CD4-positive, alpha-beta T cell treated with Interferon gamma for 1 hour (primary cell): Measurements from ENCODE around the gene SCYGR5.

ENCODE experiments used
- DNase-seq: peaks from one replicate; pipeline ENCODE4 v3.0.0-alpha.2; 2020

Gene SCYGR5

GRCh38 chr2:227674485-227674884 is 7.9 kb downstream of the SCYGR5 start:
- DNase-seq, result no peak

- no peak for DNase-seq
Observed at GRCh38 chr2:227677928-227678327, 11.3 kb downstream of the SCYGR5 start.

- DNase-seq, result no peak
Observed at GRCh38 chr2:227684258-227684657, 17.7 kb downstream of the SCYGR5 start.

- no peak for DNase-seq
Observed at GRCh38 chr2:227687189-227687588, 20.6 kb downstream of the SCYGR5 start.

DNA sequence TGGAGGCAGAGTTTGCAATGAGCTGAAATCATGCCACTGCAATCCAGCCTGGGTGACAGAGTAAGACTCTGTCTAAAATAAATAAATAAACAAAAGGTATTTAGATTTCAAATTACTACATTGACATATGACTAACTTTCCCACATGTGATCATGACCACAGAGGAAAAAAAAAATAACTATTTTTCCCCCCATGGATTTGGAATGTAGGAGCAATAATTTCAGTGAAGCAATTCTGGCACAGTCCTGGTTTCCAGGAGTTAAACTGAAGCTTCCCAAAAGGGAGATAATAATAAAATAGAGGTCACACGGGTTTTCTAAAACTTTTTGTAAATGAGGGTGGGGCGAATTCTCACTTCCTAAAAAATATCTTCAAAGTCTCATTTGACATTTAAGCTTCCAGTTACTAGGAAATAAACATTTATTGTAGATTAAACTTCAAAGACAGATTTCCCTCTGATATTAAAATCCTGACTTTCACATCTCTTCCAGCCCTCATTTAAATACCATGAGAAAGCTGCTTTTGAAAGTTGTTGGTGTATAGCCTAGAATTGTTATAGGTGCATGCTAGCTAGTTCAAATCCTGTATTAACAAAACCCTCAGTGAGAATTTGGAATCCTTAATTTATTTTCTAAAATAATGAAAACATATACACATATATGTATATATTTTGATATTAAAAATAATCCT is 30.5 kb downstream of the SCYGR5 start:
- no peak for DNase-seq

- no peak for DNase-seq
Observed at GRCh38 chr2:227701556-227701955, 35.0 kb downstream of the SCYGR5 start.

DNA sequence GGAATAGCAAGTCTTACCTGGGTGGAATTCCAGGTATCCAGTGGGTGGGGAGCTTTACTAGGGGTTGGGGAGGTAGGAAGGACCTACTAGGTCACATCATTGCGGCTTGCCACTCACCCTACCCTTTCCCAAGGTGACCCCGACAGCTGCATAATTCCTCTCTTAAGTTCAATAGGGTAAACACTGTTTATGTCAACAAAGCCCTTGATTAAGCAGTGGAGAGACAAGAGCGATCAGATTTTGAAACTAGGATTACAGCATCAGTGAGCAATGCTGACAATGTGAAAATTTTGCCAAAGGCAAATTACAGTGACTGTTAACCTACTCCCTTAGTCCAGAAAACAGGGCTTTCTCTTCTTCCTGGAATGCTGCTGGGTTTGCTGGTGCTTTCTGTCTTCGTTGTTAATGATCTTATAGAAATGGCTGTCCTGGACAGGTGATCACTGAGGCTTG is 36.7 kb downstream of the SCYGR5 start:
- DNase-seq, result no peak

DNA sequence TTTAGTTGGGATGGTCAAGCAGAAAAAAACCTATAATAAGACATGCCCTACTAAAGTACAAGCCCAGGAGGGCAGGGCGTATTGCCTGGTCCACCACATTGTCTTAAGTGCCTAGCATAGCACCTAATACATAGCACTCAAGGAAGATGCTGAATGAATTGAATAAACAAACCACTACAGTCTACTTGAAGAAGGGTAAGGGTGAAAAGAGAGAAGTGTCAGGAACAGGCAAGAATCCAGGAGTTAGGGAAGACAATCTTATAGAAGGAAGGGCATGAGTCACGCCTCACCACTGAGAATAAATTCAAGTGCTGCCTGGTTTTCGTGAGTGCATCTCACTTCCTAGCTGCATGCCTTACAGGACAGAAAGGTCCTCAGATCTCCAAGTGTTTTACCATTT is 37.4 kb downstream of the SCYGR5 start:
- no peak for DNase-seq

GRCh38 chr2:227706859-227707258 is 40.3 kb downstream of the SCYGR5 start:
- no peak for DNase-seq

DNA sequence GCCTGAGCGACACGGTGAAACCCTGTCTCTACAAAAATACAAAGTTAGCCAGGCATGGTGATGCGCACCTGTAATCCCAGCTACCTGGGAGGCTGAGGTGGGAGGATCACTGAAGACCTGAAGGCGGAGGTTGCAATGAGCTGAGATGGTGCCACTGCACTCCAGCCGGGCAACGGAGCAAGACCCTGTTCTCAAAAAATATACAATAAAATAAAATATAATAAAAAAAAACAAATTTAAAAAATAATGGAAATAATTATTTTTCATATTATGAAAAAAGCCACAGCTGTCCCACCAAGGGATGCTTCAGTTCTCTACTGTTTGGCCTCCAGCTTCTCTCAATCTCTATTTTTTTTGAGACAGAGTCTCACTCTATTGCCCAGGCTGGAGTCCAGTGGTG is 40.8 kb downstream of the SCYGR5 start:
- DNase-seq, result no peak

DNA sequence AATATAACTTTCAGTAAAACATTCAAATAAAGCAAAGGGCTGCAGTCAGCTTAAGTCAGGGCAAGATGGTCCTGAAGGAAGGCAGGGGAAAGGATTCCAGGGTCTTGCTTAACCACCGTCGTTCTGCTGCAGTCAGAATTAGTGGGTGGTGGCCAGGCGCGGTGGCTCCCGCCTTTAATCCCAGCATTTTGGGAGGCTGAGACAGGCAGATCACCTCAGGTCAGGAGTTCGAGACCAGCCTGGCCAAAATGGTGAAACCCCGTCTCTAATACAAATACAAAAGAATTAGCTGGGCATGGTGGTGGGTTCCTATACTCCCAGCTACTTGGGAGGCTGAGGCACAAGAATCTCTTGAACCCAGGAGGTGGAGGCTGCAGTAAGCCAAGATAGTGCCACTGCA is 44.4 kb downstream of the SCYGR5 start:
- DNase-seq, result no peak

GRCh38 chr2:227713291-227713690 is 46.7 kb downstream of the SCYGR5 start:
- DNase-seq, result no peak

GRCh38 chr2:227716501-227716900 is 49.9 kb downstream of the SCYGR5 start:
- no peak for DNase-seq
